SJCRH30 (cell line): ENCODE results near the gene KCTD16. TPM values are rescaled to one million over a fixed set of nuclear protein-coding genes. Genes with fewer than 3 reads are reported as not detected.

Experiments used
- DNase-seq, 2 experiments: peaks; one replicate each; pipeline ENCODE4 v3.0.0-alpha.2; 2015 to 2020
- H3K27ac ChIP-seq: fragments of 250-450 bp; sonication (Bioruptor Pico); 2 replicates; pipeline ENCODE4 v1.5.1; 2020; ENCODE audit warnings: mild to moderate bottlenecking, moderate library complexity
- H3K27me3 ChIP-seq: fragments of 250-450 bp; sonication (Bioruptor Pico); 2 replicates; pipeline ENCODE4 v1.5.1; 2020; ENCODE audit warnings: mild to moderate bottlenecking, moderate library complexity
- H3K36me3 ChIP-seq: fragments of 250-450 bp; sonication (Bioruptor Pico); 2 replicates; pipeline ENCODE4 v1.5.1; 2020; ENCODE audit warnings: mild to moderate bottlenecking, moderate library complexity
- H3K4me1 ChIP-seq: fragments of 250-450 bp; sonication (Bioruptor Pico); 2 replicates; pipeline ENCODE4 v1.5.1; 2020; ENCODE audit warnings: mild to moderate bottlenecking, moderate library complexity
- H3K4me3 ChIP-seq: fragments of 250-450 bp; sonication (Bioruptor Pico); 2 replicates; pipeline ENCODE4 v1.5.1; 2020; ENCODE audit warnings: mild to moderate bottlenecking, moderate library complexity
- H3K9me3 ChIP-seq: fragments of 250-450 bp; sonication (Bioruptor Pico); replicated peaks from 2 replicates; pipeline ENCODE4 v1.5.1; 2020; ENCODE audit warnings: mild to moderate bottlenecking, moderate library complexity
- total RNA-seq: library from RNA; depleted of rRNA; stranded (reverse); fragments of >200 nt; shearing (Covaris generic); gene quantifications from 2 replicates; pipeline ENCODE4 v1.2.3, GENCODE V29; 2014

Gene KCTD16
- total RNA-seq, 1 experiment from 2014 or later = 0.04 TPM

DNA sequence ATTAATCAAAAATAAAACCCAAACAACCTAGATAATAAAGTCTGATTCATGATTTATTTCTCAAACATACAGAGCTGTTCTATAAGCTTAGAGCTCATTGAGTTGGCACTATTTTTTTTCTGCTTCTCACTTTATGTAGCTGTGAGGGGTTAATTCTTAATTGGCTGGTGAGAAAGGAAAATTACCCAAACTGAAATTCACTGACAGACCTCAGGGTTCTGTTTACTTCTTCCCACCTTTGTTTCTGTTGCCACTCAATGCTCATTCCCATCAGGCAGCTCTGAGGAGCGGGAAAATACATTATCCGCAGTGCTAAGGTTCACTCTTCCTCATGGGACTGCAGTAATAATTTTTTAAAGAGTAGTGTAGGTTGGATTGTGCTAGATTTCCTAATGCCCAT lies 139.9 kb downstream of the KCTD16 start:
- no peaks in the 10 kb centered on the region for H3K9me3 ChIP-seq
- DNase-seq = no peak
- H3K4me3 ChIP-seq = no peak overlapping the region

DNA sequence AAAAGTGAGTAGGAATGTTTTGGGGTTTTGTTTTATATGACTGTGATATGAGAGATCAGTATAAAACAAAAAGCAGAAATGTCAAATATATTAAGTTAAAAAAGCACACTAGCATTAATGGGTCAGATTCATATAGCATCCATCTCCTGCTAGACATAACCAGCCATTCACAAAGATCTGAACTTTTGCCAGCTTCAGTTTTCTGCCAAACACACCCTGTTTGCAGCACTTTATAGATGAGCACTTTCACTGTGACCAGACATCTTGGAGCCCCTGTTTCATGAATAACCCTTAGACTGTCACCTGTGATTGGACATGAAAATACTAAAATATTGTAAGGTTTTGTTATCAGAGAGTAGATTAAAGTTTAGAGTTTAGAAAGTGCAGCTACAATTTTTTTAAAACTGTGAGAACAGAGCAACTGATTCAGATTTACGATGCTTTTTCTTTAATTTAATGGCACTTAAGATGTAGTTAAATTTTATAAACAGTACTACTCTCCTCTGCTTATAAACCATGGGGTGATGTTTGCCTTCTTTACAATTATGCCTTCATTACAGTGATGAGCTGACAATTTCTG lies 142.6 kb downstream of the KCTD16 start:
- Histone ChIP-seq H3K4me1 (no peaks in the 10 kb centered on the region), H3K27me3 (no peaks in the 10 kb centered on the region), H3K27ac (no peak overlapping the region), H3K9me3 (no peaks in the 10 kb centered on the region), H3K4me3 (no peak overlapping the region), H3K36me3 (no peaks in the 10 kb centered on the region)
- DNase-seq = no peak

More for the DNA sequence above, 139.9 kb downstream of the KCTD16 start:
- Histone ChIP-seq H3K36me3 (no peaks in the 10 kb centered on the region), H3K27ac (no peak overlapping the region), H3K4me1 (no peaks in the 10 kb centered on the region), H3K27me3 (no peaks in the 10 kb centered on the region)

GRCh38 chr5:144315026-144315425 lies 144.4 kb downstream of the KCTD16 start:
- no peak overlapping the region for H3K4me3 ChIP-seq
- H3K27ac ChIP-seq = no peak overlapping the region
- H3K36me3 ChIP-seq = no peaks in the 10 kb centered on the region
- DNase-seq = no peak
- no peaks in the 10 kb centered on the region for H3K27me3 ChIP-seq
- no peaks in the 10 kb centered on the region for H3K4me1 ChIP-seq
- H3K9me3 ChIP-seq = no peaks in the 10 kb centered on the region

GRCh38 chr5:144315994-144316634 lies 145.4 kb downstream of the KCTD16 start:
- Histone ChIP-seq H3K27me3 (no peaks in the 10 kb centered on the region), H3K36me3 (no peaks in the 10 kb centered on the region)
- DNase-seq = no peak

DNA sequence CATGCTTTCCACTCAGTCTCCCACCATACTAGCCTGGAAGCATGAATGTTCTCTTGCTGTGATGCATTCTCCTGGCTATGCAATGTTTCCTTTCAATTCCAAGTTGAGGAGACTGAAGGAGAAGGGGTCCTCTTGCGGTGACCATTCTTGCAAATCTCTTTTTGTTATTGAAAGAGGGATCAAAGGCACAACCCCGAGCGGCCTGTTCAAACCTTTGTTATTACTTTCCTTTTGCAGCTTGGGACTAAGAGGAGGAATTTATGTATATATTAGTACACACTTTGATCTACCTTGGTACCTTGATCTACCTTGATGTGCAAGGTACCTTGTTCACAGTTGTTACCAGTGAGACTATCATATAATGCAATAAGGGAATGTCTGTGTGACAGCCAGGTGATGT lies 147.3 kb downstream of the KCTD16 start:
- H3K27me3 ChIP-seq = no peaks in the 10 kb centered on the region
- no peaks in the 10 kb centered on the region for H3K4me1 ChIP-seq
- H3K36me3 ChIP-seq = no peaks in the 10 kb centered on the region
- H3K4me3 ChIP-seq = no peak overlapping the region
- no peak for DNase-seq
- H3K27ac ChIP-seq = no peak overlapping the region
- no peaks in the 10 kb centered on the region for H3K9me3 ChIP-seq

More at GRCh38 chr5:144315994-144316634, 145.4 kb downstream of the KCTD16 start:
- H3K4me1 ChIP-seq = no peaks in the 10 kb centered on the region
- no peak overlapping the region for H3K27ac ChIP-seq
- H3K4me3 ChIP-seq = no peak overlapping the region
- no peaks in the 10 kb centered on the region for H3K9me3 ChIP-seq

DNA sequence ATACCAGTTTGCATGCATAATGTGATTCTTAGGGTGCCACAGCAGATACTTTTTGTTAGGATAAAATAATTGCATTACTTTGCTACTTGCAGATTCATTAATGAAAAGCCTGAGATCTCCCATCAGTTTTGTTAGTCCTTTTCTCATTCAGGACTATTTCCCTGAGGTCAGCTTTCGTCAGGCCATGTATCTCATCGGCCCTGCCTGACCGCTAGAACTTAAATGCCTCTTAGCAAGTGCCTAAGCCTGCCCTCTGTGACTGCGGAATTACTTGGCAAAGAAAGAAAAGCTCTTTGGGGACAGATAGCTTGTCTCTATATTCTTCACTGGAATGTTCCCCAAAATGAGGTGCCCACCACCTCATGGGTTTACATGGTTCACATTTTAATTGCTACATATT lies 147.8 kb downstream of the KCTD16 start:
- Histone ChIP-seq H3K27me3 (no peaks in the 10 kb centered on the region), H3K9me3 (no peaks in the 10 kb centered on the region), H3K36me3 (no peaks in the 10 kb centered on the region), H3K4me3 (no peak overlapping the region), H3K4me1 (no peaks in the 10 kb centered on the region), H3K27ac (no peak overlapping the region)
- no peak for DNase-seq

GRCh38 chr5:144323181-144323580 lies 152.5 kb downstream of the KCTD16 start:
- H3K9me3 ChIP-seq = no peaks in the 10 kb centered on the region
- no peaks in the 10 kb centered on the region for H3K36me3 ChIP-seq
- H3K4me1 ChIP-seq = no peaks in the 10 kb centered on the region
- H3K27me3 ChIP-seq = no peaks in the 10 kb centered on the region
- no peak for DNase-seq
- H3K4me3 ChIP-seq = no peak overlapping the region
- H3K27ac ChIP-seq = no peak overlapping the region

DNA sequence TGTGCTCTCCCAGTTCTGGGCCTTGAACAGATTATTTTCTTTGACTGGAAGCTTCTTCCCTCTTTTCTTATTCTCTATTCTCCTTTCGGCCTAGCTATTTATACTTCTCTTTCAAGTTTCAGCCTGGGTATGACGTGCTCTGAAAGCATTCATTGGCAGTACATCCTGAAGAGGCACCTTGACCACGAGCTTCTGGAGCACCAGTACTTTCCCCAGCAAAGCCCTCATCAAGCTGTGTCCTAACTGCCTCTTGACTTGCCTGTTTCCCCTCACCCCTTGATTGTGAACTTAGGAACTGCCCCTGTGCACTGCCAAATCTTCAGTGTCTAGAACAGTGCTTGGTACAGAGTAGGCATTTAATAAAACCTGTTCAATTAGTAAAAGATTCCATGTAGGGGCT lies 154.9 kb downstream of the KCTD16 start:
- Histone ChIP-seq H3K4me3 (no peak overlapping the region), H3K27ac (no peak overlapping the region), H3K36me3 (no peaks in the 10 kb centered on the region), H3K4me1 (no peaks in the 10 kb centered on the region), H3K9me3 (no peaks in the 10 kb centered on the region), H3K27me3 (no peaks in the 10 kb centered on the region)
- no peak for DNase-seq

DNA sequence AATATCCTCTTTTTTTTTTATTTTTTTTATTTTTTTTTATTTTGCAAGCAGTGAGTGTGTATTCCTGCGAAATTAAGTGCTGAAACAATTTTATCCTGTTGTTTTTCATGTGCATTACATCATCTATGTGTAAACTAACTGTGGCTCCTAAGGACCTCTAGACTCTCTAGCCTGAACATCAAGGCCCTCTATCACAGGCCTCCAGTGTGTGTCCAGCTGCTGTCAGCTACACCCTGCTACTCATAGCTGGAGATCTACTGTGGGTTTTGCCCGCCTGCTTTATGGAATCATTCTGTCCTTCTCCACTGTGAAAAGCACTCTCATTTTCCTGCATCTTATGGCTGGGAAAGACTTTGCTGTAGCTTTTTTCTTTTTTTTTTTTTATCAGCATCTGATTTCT lies 157.8 kb downstream of the KCTD16 start:
- no peaks in the 10 kb centered on the region for H3K27me3 ChIP-seq
- H3K27ac ChIP-seq = no peak overlapping the region
- H3K9me3 ChIP-seq = no peaks in the 10 kb centered on the region
- no peaks in the 10 kb centered on the region for H3K36me3 ChIP-seq
- DNase-seq = peak in 1 of 2 experiments; percentile 1
- no peaks in the 10 kb centered on the region for H3K4me1 ChIP-seq
- H3K4me3 ChIP-seq = no peak overlapping the region

DNA sequence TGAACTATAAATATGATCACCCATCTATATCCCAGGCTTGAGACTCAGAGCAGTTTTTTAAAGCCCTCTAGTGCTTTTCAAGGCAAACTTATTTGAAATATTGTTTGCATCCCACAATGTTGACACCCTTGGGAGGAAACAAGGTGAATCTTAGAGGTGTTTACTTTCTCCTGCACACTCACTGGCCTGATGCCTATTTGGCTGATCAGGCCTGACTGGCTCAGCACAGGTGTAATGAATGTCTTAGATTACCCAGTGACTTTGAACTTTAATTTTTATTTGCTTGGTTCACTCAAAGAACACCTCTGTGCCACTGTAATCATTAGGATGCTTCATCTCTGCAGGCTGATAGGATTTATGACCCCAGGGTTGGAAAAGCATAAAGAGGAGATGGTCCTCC lies 158.3 kb downstream of the KCTD16 start:
- no peaks in the 10 kb centered on the region for H3K4me1 ChIP-seq
- H3K36me3 ChIP-seq = no peaks in the 10 kb centered on the region
- H3K27me3 ChIP-seq = no peaks in the 10 kb centered on the region
- no peak overlapping the region for H3K27ac ChIP-seq
- no peak for DNase-seq
- H3K9me3 ChIP-seq = no peaks in the 10 kb centered on the region
- no peak overlapping the region for H3K4me3 ChIP-seq

DNA sequence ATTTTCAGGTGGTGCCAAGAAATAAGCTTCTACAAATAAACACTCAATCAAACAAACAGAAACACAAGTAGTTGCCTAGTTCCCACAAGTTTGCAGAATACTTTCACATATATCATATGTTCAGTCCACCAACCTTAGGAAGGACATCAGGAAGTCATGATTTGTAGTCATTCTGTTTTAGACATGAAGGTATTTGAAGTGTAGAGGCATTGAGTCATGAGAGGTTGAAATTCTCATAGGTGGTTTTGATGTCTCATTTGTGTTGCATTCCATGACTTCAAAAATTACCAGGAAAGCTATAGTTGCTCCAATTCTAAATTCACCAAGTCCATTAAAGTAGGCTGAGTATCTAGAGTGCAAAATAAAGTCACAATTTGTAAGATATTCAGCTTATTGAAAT lies 159.0 kb downstream of the KCTD16 start:
- Histone ChIP-seq H3K36me3 (no peaks in the 10 kb centered on the region), H3K4me1 (no peaks in the 10 kb centered on the region), H3K27ac (no peak overlapping the region), H3K27me3 (no peaks in the 10 kb centered on the region), H3K4me3 (no peak overlapping the region), H3K9me3 (no peaks in the 10 kb centered on the region)
- DNase-seq = no peak

- Histone ChIP-seq H3K4me3 (no peak overlapping the region), H3K36me3 (no peaks in the 10 kb centered on the region), H3K4me1 (no peaks in the 10 kb centered on the region), H3K9me3 (no peaks in the 10 kb centered on the region), H3K27me3 (no peaks in the 10 kb centered on the region), H3K27ac (no peak overlapping the region)
- DNase-seq = no peak
These were observed 160.7 kb downstream of the KCTD16 start for GRCh38 chr5:144331361-144331760.

DNA sequence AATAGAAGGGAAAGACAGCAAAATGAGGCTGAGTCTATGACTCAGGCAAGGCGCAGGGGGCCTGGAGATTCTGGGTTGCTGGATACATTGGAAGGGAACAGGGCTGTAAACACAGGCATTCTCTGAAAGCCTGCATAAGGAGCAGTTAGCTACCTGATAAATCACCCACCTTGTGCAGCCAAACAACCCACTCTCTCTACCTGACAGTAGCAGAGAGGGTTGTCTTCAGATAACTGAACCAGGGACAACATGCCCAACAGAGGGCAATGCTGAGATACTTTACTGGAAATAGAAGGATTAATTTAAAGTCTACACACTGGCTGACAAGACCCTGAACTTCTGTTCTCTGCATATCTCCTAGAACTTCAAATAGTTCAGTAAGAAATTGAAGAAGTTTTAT lies 161.6 kb downstream of the KCTD16 start:
- H3K27ac ChIP-seq = no peak overlapping the region
- DNase-seq = no peak

DNA sequence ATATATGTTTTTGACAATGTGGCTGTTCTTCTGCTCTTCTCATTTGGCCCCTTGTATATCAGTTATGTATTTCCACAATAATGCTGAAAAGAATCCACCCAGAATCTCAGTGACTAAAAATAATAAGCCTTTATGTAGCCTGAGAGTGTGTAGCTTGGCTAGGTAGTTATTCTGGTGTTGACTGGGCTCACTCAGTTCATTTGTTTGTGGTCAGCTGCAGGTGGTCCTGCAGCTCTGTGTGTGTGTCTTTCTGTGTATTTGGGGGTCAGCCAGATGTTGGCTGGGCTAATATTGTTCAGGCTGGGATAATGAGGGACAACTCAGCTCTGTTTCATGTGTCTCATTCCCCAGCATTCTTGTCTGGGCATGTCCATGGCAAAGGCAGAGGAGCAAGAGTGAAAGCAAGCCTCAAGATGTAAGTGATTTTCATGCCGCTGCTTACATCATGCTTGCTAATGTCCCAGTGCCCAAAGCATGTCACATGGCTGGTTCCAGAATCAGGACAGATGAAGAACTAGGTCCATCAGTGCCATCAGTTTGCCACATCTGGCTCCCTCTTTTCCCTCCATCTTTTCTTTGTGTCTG lies 162.8 kb downstream of the KCTD16 start:
- DNase-seq = no peak
- no peak overlapping the region for H3K27ac ChIP-seq
- no peaks in the 10 kb centered on the region for H3K36me3 ChIP-seq
- H3K9me3 ChIP-seq = no peaks in the 10 kb centered on the region
- no peak overlapping the region for H3K4me3 ChIP-seq
- no peaks in the 10 kb centered on the region for H3K4me1 ChIP-seq
- H3K27me3 ChIP-seq = no peaks in the 10 kb centered on the region

More for the DNA sequence above, 161.6 kb downstream of the KCTD16 start:
- Histone ChIP-seq H3K9me3 (no peaks in the 10 kb centered on the region), H3K36me3 (no peaks in the 10 kb centered on the region), H3K4me3 (no peak overlapping the region), H3K4me1 (no peaks in the 10 kb centered on the region), H3K27me3 (no peaks in the 10 kb centered on the region)

DNA sequence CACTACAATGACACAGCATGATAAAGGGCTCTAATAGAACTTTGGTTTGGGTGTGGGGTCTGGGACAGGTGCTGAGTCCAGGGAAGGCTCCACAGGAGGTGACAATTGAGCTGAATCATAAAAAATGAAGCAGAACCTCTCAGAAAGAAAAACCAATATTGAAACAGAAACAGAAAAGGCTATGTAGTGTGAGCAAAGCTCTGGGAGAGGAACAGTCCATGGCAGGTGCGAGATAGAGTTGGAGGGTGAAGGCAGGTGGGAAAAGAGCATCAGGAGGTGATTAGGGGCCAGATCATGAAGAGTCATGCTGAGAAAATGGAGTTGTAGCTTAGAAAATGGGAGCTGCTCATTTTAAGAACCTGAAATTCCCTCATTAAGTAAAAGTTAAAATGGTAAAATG lies 164.9 kb downstream of the KCTD16 start:
- H3K36me3 ChIP-seq = no peaks in the 10 kb centered on the region
- no peak for DNase-seq
- no peak overlapping the region for H3K27ac ChIP-seq
- H3K9me3 ChIP-seq = no peaks in the 10 kb centered on the region
- H3K27me3 ChIP-seq = no peaks in the 10 kb centered on the region; the same call in 1 of the 2 replicates
- no peaks in the 10 kb centered on the region for H3K4me1 ChIP-seq
- no peak overlapping the region for H3K4me3 ChIP-seq
